ENCODE data around the gene BEX3.

DNA sequence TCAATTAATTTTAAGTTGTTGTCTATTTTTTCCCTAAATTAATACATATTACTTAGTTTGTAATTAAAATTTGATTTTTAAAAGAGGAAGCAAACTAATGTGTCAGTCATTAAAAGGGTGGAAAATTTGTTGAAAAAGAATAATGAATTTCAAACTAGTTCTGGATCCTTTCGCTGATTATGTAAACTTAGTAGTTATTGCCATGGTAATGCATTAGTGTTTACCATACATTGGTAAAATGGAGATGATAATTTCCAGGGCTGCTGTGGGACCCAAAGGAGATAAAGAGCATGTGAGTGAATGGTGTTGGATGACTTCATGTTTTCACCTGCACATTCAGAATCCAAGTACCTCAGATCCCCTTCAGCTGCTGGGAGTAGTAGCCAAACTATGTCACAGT lies 6.5 kb downstream of the BEX3 start:
- TF ChIP-seq, protein P1, sequence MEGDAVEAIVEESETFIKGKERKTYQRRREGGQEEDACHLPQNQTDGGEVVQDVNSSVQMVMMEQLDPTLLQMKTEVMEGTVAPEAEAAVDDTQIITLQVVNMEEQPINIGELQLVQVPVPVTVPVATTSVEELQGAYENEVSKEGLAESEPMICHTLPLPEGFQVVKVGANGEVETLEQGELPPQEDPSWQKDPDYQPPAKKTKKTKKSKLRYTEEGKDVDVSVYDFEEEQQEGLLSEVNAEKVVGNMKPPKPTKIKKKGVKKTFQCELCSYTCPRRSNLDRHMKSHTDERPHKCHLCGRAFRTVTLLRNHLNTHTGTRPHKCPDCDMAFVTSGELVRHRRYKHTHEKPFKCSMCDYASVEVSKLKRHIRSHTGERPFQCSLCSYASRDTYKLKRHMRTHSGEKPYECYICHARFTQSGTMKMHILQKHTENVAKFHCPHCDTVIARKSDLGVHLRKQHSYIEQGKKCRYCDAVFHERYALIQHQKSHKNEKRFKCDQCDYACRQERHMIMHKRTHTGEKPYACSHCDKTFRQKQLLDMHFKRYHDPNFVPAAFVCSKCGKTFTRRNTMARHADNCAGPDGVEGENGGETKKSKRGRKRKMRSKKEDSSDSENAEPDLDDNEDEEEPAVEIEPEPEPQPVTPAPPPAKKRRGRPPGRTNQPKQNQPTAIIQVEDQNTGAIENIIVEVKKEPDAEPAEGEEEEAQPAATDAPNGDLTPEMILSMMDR (conservative IDR thresholded peaks at IDR 0.05; ENCODE audit: low read depth, low read length): no peak
- TF ChIP-seq EZH2 (IDR thresholded peaks at IDR 0.05; ENCODE audit: low read length, unreplicated experiment): no peak

Data from PC-3 (cell line).